HepG2 (cell line): ENCODE measurements around the gene CYB5D1. TPM values are rescaled to one million over a fixed set of nuclear protein-coding genes. Genes with fewer than 3 reads are reported as not detected.

ENCODE experiments used
- ATAC-seq: fragments of 200-7000 bp; cut with Tn5 transposase; 3 replicates; pipeline ENCODE4 v1.9.1; 2020; ENCODE audit warnings: mild to moderate bottlenecking, moderate library complexity
- BruUV-seq: library from RNA; stranded (reverse); fragments of 400-500 nt; replicated peaks from 2 replicates; lab custom pipeline; 2021; lab: Mats Ljungman, UMichigan
- CTCF ChIA-PET: fragments of 300-600 bp; formaldehyde crosslinking; extraction: SDS; loops from one replicate; lab custom pipeline; 2021; ENCODE audit warnings: low total read pairs, inconsistent platforms, low intra/inter-chr PET ratio; lab: Yijun Ruan, JAX
- POLR2A ChIA-PET: fragments of 350-600 bp; sonication (Branson Sonifier 250); formaldehyde crosslinking; loops from one replicate; lab custom pipeline; 2020; ENCODE audit warnings: antibody characterized with exemption, inconsistent platforms; lab: Yijun Ruan, JAX
- DNase-seq: peaks from one replicate; pipeline ENCODE4 v3.0.0-alpha.2; 2015; ENCODE audit warnings: low spot score
- FAIRE-seq: peaks from 3 replicates; lab custom pipeline; 2011; peaks lifted over from hg19 to GRCh38; lab: Jason Lieb, UNC
- H2AFZ ChIP-seq: one replicate; pipeline ENCODE4 v1.6.1; 2011; ENCODE audit warnings: low read length, inconsistent platforms
- H3K27ac ChIP-seq: fragments of 300-600 bp; 3 replicates; pipeline ENCODE4 v1.8.0; 2011; ENCODE audit warnings: mixed run types, mild to moderate bottlenecking, mixed read lengths, low read length, inconsistent platforms; ENCODE audit not compliant: insufficient read depth; ENCODE audit errors: extremely low read length
- H3K27me3 ChIP-seq, 2 experiments: fragments of 200-600 bp in 1 of 2; 2 replicates in 1 of 2; 3 replicates in 1 of 2; pipeline versions ENCODE4 v1.6.0 to v1.8.0; 2011; ENCODE audit warnings: low read length in 2 of 2, mild to moderate bottlenecking in 2 of 2, moderate library complexity in 2 of 2, inconsistent platforms in 1 of 2; ENCODE audit not compliant: insufficient read depth in 2 of 2, control insufficient read depth in 1 of 2
- H3K36me3 ChIP-seq, 2 experiments: fragments of 200-600 bp in 1 of 2; replicated peaks in 1 of 2; 2 replicates in 1 of 2; 3 replicates in 1 of 2; pipeline versions ENCODE4 v1.5.1 to v1.8.0; 2011; ENCODE audit warnings: low read length in 2 of 2, inconsistent platforms in 1 of 2; ENCODE audit not compliant: insufficient read depth in 2 of 2, control insufficient read depth in 1 of 2
- H3K4me1 ChIP-seq: 2 replicates; pipeline ENCODE4 v1.5.1; 2012; ENCODE audit warnings: low read length, inconsistent platforms; ENCODE audit not compliant: insufficient read depth
- H3K4me2 ChIP-seq: 2 replicates; pipeline ENCODE4 v1.6.0; 2011; ENCODE audit warnings: low read depth, low read length, inconsistent platforms
- H3K4me3 ChIP-seq, 3 experiments: fragments of 200-600 bp in 1 of 3; sonication (generic), shearing (Covaris generic) in 1 of 3; replicated peaks in 1 of 3; 2 replicates each; pipeline ENCODE4 v1.5.1; 2011 to 2016; ENCODE audit warnings: low read length in 3 of 3, inconsistent platforms in 2 of 3, low read depth in 2 of 3, mild to moderate bottlenecking in 2 of 3, control low read depth in 1 of 3, mixed read lengths in 1 of 3; ENCODE audit not compliant: insufficient read depth in 1 of 3
- H3K79me2 ChIP-seq: one replicate; pipeline ENCODE4 v1.6.1; 2011; ENCODE audit warnings: low read length, inconsistent platforms; ENCODE audit not compliant: insufficient read depth
- H3K9ac ChIP-seq: 2 replicates; pipeline ENCODE4 v1.6.0; 2011; ENCODE audit warnings: mild to moderate bottlenecking, low read depth, low read length, inconsistent platforms; ENCODE audit not compliant: insufficient read depth
- H3K9me3 ChIP-seq: 2 replicates; pipeline ENCODE4 v1.5.1; 2012; ENCODE audit warnings: mild to moderate bottlenecking, low read length
- H4K20me1 ChIP-seq: 2 replicates; pipeline ENCODE4 v1.6.0; 2011; ENCODE audit warnings: inconsistent platforms, mild to moderate bottlenecking, low read length, moderate library complexity; ENCODE audit not compliant: insufficient read depth
- MAF1 ChIP-seq: sonication (generic); formaldehyde crosslinking; IDR thresholded peaks from 2 replicates; pipeline ENCODE4 v1.5.0; 2020; ENCODE audit warnings: missing genetic modification reagents, borderline replicate concordance
- SIX4 ChIP-seq: sonication (generic); formaldehyde crosslinking; IDR thresholded peaks from 2 replicates; pipeline ENCODE4 v1.4.0; 2020; ENCODE audit warnings: missing genetic modification reagents
- TGIF2 ChIP-seq: IDR thresholded peaks from 2 replicates; pipeline ENCODE4 v1.6.1; 2016; ENCODE audit warnings: control low read depth, missing compliant biosample characterization
- ZNF441 ChIP-seq: sonication (generic); formaldehyde crosslinking; IDR thresholded peaks from 2 replicates; pipeline ENCODE4 v1.7.0; 2021; ENCODE audit warnings: missing genetic modification reagents, borderline replicate concordance
- ZNF792 ChIP-seq: IDR thresholded peaks from 2 replicates; pipeline ENCODE4 v1.6.1; 2016
- ZSCAN22 ChIP-seq: sonication (generic); formaldehyde crosslinking; IDR thresholded peaks from 2 replicates; pipeline ENCODE4 v1.4.0; 2020; ENCODE audit warnings: mild to moderate bottlenecking, missing genetic modification reagents
- WGBS: methylation state at CpG from one replicate; pipeline ENCODE4 v1.1.6; 2017; ENCODE audit warnings: low lambda C conversion rate; 5-methylcytosine and 5-hydroxymethylcytosine counted together
- in situ Hi-C: cut with HindIII; loops from 2 replicates; pipeline ENCODE4 v1.10.0; 2017; ENCODE audit warnings: low pct_unique_long_range_greater_than_20kb; ENCODE audit not compliant: extremely low pct_ligation_motif_present
- intact Hi-C: fragments of 100-400 bp; cut with micrococcal nuclease; formaldehyde crosslinking; loops from one replicate; pipeline ENCODE4 v1.10.0; 2022; ENCODE audit not compliant: unreplicated experiment
- polyA plus RNA-seq, 8 experiments: library from polyadenylated mRNA; depleted of rRNA in 3 of 8; stranded (reverse) in 7 of 8; unstranded in 1 of 8; fragments of >200 nt; fragmentation: Illumina TruSeq in 4 of 8; extraction: Trizol in 4 of 8; gene quantifications; 2 replicates each; pipeline versions ENCODE4 v1.2.1 to v1.2.3, GENCODE V29; 2011 to 2016; ENCODE audit warnings: low read depth in 4 of 8, missing spikeins in 1 of 8, mixed read lengths in 1 of 8; ENCODE audit not compliant: insufficient read depth in 1 of 8
- total RNA-seq, 5 experiments: library from RNA; depleted of rRNA; stranded (reverse); fragments of >200 nt; fragmentation: Illumina TruSeq; extraction: Trizol; gene quantifications; 2 replicates each; pipeline ENCODE4 v1.2.3, GENCODE V29; 2016; ENCODE audit warnings: low read depth in 1 of 5
- TF ChIP-seq, protein P1 (sequence below): sonication (generic); formaldehyde crosslinking; IDR thresholded peaks from 2 replicates; pipeline ENCODE4 v1.4.0; 2020; ENCODE audit warnings: missing genetic modification reagents
- TF ChIP-seq, protein P2 (sequence below): IDR thresholded peaks from 2 replicates; pipeline ENCODE4 v1.6.1; 2016; ENCODE audit warnings: control low read depth
- TF ChIP-seq, protein P3 (sequence below): sonication (generic); formaldehyde crosslinking; IDR thresholded peaks from 2 replicates; pipeline ENCODE4 v1.5.0; 2020; ENCODE audit warnings: mild to moderate bottlenecking, missing genetic modification reagents, borderline replicate concordance
- TF ChIP-seq, protein P4 (sequence below): sonication (generic); formaldehyde crosslinking; IDR thresholded peaks from 2 replicates; pipeline ENCODE4 v1.5.1; 2020; ENCODE audit warnings: mild to moderate bottlenecking, moderate library complexity, missing genetic modification reagents

CYB5D1 gene
- total and polyA plus RNA-seq, 2 of the 13 experiments (the other 11 are each of a cell fraction or from before 2014, with no cell fraction given) = 8.9 to 17.0 TPM

DNA sequence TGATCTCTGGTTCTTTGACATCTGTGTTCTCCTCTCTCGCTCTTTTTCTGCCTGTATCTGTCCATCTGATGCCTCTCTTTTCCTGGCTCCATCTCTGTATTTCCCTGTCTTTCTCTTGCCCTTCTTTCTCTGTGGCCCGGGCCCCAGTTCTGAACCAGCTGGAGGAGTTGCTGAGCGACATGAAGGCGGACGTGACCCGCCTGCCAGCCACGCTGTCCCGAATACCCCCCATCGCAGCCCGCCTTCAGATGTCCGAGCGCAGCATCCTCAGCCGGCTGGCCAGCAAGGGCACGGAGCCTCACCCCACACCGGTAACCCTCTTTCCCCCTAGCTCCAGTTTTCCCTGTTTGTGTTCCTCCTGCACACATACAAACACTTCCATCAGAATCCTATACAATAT, 52.5 kb downstream of the CYB5D1 start (continued):
- TF ChIP-seq, protein P1, sequence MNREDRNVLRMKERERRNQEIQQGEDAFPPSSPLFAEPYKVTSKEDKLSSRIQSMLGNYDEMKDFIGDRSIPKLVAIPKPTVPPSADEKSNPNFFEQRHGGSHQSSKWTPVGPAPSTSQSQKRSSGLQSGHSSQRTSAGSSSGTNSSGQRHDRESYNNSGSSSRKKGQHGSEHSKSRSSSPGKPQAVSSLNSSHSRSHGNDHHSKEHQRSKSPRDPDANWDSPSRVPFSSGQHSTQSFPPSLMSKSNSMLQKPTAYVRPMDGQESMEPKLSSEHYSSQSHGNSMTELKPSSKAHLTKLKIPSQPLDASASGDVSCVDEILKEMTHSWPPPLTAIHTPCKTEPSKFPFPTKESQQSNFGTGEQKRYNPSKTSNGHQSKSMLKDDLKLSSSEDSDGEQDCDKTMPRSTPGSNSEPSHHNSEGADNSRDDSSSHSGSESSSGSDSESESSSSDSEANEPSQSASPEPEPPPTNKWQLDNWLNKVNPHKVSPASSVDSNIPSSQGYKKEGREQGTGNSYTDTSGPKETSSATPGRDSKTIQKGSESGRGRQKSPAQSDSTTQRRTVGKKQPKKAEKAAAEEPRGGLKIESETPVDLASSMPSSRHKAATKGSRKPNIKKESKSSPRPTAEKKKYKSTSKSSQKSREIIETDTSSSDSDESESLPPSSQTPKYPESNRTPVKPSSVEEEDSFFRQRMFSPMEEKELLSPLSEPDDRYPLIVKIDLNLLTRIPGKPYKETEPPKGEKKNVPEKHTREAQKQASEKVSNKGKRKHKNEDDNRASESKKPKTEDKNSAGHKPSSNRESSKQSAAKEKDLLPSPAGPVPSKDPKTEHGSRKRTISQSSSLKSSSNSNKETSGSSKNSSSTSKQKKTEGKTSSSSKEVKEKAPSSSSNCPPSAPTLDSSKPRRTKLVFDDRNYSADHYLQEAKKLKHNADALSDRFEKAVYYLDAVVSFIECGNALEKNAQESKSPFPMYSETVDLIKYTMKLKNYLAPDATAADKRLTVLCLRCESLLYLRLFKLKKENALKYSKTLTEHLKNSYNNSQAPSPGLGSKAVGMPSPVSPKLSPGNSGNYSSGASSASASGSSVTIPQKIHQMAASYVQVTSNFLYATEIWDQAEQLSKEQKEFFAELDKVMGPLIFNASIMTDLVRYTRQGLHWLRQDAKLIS = no peak

DNA sequence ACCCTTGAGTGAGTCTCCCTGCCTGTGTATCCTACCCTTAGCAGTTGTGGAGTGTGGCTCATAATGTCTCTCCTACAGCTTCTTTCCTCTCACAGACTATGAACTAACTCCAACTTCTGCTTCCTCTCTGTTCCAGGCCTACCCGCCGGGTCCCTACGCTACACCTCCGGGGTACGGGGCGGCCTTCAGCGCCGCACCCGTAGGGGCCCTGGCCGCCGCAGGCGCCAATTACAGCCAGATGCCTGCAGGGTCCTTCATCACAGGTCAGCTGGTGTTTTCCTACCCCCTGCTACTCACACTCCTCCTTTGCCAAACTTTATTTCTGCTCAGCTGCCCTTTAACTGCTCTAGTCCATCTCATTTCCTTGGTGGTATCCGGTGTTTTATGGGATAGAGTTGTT, 52.9 kb downstream of the CYB5D1 start:
- H3K27ac ChIP-seq = no peak overlapping the region
- ChIA-PET CTCF (no interaction called here), POLR2A (no interaction called here)
- no peaks in the 10 kb centered on the region for H3K79me2 ChIP-seq
- no peak overlapping the region for H3K9ac ChIP-seq
- no peaks in the 10 kb centered on the region for H3K36me3 ChIP-seq
- BruUV-seq = no TSS peak
- intact Hi-C loops = loop anchor here (5.0 kb wide), 1 partner anchor 132 kb away; no protein-coding TSS in a partner anchor
- H3K27me3 ChIP-seq = no peaks in the 10 kb centered on the region; a peak in 1 of 5 replicates
- FAIRE-seq (no peak), DNase-seq (no peak), ATAC-seq (no peak)
- no peaks in the 10 kb centered on the region for H4K20me1 ChIP-seq
- H3K4me1 ChIP-seq = peaks cover 9% of the 10 kb centered on the region
- WGBS = 94% methylated on average over 13 of the region's 13 CpGs
- no peak overlapping the region for H2AFZ ChIP-seq
- H3K4me2 ChIP-seq = no peak overlapping the region
- in situ Hi-C loops = loop anchor here (5.0 kb wide), 2 partner anchors 77 to 132 kb away; no protein-coding TSS in a partner anchor
- no peaks in the 10 kb centered on the region for H3K9me3 ChIP-seq
- TF ChIP-seq, protein P2, sequence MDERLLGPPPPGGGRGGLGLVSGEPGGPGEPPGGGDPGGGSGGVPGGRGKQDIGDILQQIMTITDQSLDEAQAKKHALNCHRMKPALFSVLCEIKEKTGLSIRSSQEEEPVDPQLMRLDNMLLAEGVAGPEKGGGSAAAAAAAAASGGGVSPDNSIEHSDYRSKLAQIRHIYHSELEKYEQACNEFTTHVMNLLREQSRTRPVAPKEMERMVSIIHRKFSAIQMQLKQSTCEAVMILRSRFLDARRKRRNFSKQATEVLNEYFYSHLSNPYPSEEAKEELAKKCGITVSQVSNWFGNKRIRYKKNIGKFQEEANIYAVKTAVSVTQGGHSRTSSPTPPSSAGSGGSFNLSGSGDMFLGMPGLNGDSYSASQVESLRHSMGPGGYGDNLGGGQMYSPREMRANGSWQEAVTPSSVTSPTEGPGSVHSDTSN = no peak
- TF ChIP-seq SIX4 (no peak), ZNF441 (CRISPR knock-in tag) (no peak), ZNF792 (CRISPR knock-in tag) (no peak), ZSCAN22 (CRISPR knock-in tag) (no peak), TGIF2 (CRISPR knock-in tag) (no peak), MAF1 (no peak)
- TF ChIP-seq, protein P3, sequence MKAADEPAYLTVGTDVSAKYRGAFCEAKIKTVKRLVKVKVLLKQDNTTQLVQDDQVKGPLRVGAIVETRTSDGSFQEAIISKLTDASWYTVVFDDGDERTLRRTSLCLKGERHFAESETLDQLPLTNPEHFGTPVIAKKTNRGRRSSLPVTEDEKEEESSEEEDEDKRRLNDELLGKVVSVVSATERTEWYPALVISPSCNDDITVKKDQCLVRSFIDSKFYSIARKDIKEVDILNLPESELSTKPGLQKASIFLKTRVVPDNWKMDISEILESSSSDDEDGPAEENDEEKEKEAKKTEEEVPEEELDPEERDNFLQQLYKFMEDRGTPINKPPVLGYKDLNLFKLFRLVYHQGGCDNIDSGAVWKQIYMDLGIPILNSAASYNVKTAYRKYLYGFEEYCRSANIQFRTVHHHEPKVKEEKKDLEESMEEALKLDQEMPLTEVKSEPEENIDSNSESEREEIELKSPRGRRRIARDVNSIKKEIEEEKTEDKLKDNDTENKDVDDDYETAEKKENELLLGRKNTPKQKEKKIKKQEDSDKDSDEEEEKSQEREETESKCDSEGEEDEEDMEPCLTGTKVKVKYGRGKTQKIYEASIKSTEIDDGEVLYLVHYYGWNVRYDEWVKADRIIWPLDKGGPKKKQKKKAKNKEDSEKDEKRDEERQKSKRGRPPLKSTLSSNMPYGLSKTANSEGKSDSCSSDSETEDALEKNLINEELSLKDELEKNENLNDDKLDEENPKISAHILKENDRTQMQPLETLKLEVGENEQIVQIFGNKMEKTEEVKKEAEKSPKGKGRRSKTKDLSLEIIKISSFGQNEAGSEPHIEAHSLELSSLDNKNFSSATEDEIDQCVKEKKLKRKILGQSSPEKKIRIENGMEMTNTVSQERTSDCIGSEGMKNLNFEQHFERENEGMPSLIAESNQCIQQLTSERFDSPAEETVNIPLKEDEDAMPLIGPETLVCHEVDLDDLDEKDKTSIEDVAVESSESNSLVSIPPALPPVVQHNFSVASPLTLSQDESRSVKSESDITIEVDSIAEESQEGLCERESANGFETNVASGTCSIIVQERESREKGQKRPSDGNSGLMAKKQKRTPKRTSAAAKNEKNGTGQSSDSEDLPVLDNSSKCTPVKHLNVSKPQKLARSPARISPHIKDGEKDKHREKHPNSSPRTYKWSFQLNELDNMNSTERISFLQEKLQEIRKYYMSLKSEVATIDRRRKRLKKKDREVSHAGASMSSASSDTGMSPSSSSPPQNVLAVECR = no peak
- TF ChIP-seq, protein P4, sequence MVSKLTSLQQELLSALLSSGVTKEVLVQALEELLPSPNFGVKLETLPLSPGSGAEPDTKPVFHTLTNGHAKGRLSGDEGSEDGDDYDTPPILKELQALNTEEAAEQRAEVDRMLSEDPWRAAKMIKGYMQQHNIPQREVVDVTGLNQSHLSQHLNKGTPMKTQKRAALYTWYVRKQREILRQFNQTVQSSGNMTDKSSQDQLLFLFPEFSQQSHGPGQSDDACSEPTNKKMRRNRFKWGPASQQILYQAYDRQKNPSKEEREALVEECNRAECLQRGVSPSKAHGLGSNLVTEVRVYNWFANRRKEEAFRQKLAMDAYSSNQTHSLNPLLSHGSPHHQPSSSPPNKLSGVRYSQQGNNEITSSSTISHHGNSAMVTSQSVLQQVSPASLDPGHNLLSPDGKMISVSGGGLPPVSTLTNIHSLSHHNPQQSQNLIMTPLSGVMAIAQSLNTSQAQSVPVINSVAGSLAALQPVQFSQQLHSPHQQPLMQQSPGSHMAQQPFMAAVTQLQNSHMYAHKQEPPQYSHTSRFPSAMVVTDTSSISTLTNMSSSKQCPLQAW (CRISPR knock-in tag) = no peak
- H3K4me3 ChIP-seq = no peak overlapping the region
